Adrenal gland (tissue), 12 donors: ENCODE results near the gene BMP8B. TPM values are rescaled to one million over a fixed set of nuclear protein-coding genes. Genes with fewer than 3 reads are reported as not detected.

Experiments
- DNase-seq, 7 donors: peaks; one replicate each; pipeline ENCODE4 v3.0.0-alpha.2; 2019 to 2020
- H3K27ac ChIP-seq, 5 donors: fragments of 200-600 bp; sonication (generic) in 4 of 5; 1 replicate in 3 of 5; 2 replicates in 2 of 5; pipeline versions ENCODE4 v1.5.1 to v1.8.0; 2016 to 2020; ENCODE audit warnings: mild to moderate bottlenecking in 1 of 5
- H3K27me3 ChIP-seq: fragments of 200-600 bp; 2 replicates; pipeline ENCODE4 v1.8.0; 2021
- H3K36me3 ChIP-seq, 2 donors: fragments of 200-600 bp; replicated peaks in 1 of 2; 1 replicate in 1 of 2; 2 replicates in 1 of 2; pipeline versions ENCODE4 v1.5.1 to v1.8.0; 2018 to 2022
- H3K4me1 ChIP-seq, 2 donors: fragments of 200-600 bp; replicated peaks in 1 of 2; 1 replicate in 1 of 2; 2 replicates in 1 of 2; pipeline versions ENCODE4 v1.5.1 to v1.8.0; 2018 to 2021
- H3K4me3 ChIP-seq, 4 donors: fragments of 200-600 bp; sonication (generic) in 3 of 4; one replicate each; pipeline ENCODE4 v1.5.1; 2016 to 2018
- H3K9me3 ChIP-seq, 3 donors: fragments of 200-600 bp; sonication (generic) in 1 of 3; replicated peaks in 1 of 3; 1 replicate in 2 of 3; 2 replicates in 1 of 3; pipeline versions ENCODE4 v1.5.1 to v1.8.0; 2016 to 2021
- CTCF ChIP-seq, 6 experiments: fragments of 450-650 bp in 4 of 6; fragments of 200-600 bp in 2 of 6; sonication (generic) in 1 of 6; IDR thresholded peaks; 1 replicate in 5 of 6; 2 replicates in 1 of 6; pipeline versions ENCODE4 v1.5.1 to v1.8.0; 2016 to 2021; ENCODE audit warnings: antibody characterized with exemption in 6 of 6, mild to moderate bottlenecking in 2 of 6, moderate library complexity in 1 of 6
- POLR2A ChIP-seq, 2 donors: fragments of 450-650 bp; IDR thresholded peaks; one replicate each; pipeline ENCODE4 v1.6.1; 2017; ENCODE audit warnings: antibody characterized with exemption in 2 of 2, mild to moderate bottlenecking in 2 of 2, moderate library complexity in 1 of 2
- WGBS, 4 donors: extraction: QIAGEN DNeasy Blood & Tissue Kit in 2 of 4; methylation state at CpG; one replicate each; pipeline versions ENCODE4 v1.1.5 to v1.1.7; 2013 to 2017; 5-methylcytosine and 5-hydroxymethylcytosine counted together
- intact Hi-C, 2 donors: fragments of 100-400 bp; cut with DNase I; formaldehyde crosslinking; loops; one replicate each; pipeline versions ENCODE4 v1.14.1 to v1.15.0; 2022 to 2023
- polyA plus RNA-seq, 3 donors: library from polyadenylated mRNA; stranded (reverse); fragments of 200-250 nt in 2 of 3; fragments of 350-450 nt in 1 of 3; fragmentation: Illumina TruSeq in 1 of 3; extraction: RNeasy Lipid Tissue Mini Kit (QIAGEN cat#74804) in 1 of 3; gene quantifications; one replicate each; pipeline ENCODE4 v1.2.3, GENCODE V29; 2013 to 2014
- total RNA-seq, 9 donors: library from RNA; depleted of rRNA in 4 of 9; stranded (reverse); fragments of >200 nt in 4 of 9; fragments of 120-200 nt in 1 of 9; fragmentation: NEBNext Ultra II Directional in 1 of 9; extraction: Animal tissue kit (Norgen Biotek cat#: 25700) in 1 of 9; gene quantifications; one replicate each; pipeline versions ENCODE4 v1.1.0 to v1.2.4, GENCODE V29; 2013 to 2023
- donor health status: healthy with polysubstance abuse.
- donor health status: Bipolar disorder and iron deficiency.
- donor health status: DM: yes; HTN: yes; CAD: no.
- donor health status: DM: no; HTN: no; CAD: no.
- donor health status: DM: no; HTN: no; CAD: no.
- donor health status: DM: yes; HTN: yes; CAD: no.

The BMP8B gene
- total and polyA plus RNA-seq, 12 donors: 0.09 to 5.9 (median 1.0) TPM; not detected in 1

- DNase-seq: peak in 1 of 7 donors; percentile 41
- peaks cover 0 to 6% of the 10 kb centered on the region in 2 donors for H3K36me3 ChIP-seq
- H3K27me3 ChIP-seq: no peaks in the 10 kb centered on the region
- intact Hi-C loops: no loop called here
- 74 to 83% (median 79%) methylated on average over 10 to 16 of the region's 16 CpGs for WGBS, 4 donors
- H3K9me3 ChIP-seq: no peaks in the 10 kb centered on the region
- no peak overlapping the region for H3K4me3 ChIP-seq
- H3K4me1 ChIP-seq: no peaks in the 10 kb centered on the region
- TF ChIP-seq CTCF (IDR thresholded peaks at IDR 0.05): no peak
- H3K27ac ChIP-seq: no peak overlapping the region
Observed at GRCh38 chr1:39761557-39762260, 27.0 kb downstream of the BMP8B start.

GRCh38 chr1:39761016-39761415 is 27.6 kb downstream of the BMP8B start:
- WGBS, 4 donors: 82 to 92% (median 87%) methylated on average over 8 to 9 of the region's 9 CpGs
- Histone ChIP-seq H3K27me3 (no peaks in the 10 kb centered on the region), H3K9me3 (no peaks in the 10 kb centered on the region), H3K36me3 (peaks cover 0 to 13% of the 10 kb centered on the region in 2 donors), H3K4me1 (no peaks in the 10 kb centered on the region), H3K4me3 (no peak overlapping the region), H3K27ac (no peak overlapping the region)
- intact Hi-C loops: no loop called here
- no peak for TF ChIP-seq POLR2A (IDR thresholded peaks at IDR 0.05)
- TF ChIP-seq CTCF (IDR thresholded peaks at IDR 0.05): no peak
- DNase-seq: peak in 1 of 7 donors; percentile 48

GRCh38 chr1:39760074-39761008 is 28.3 kb downstream of the BMP8B start:
- no peak for TF ChIP-seq POLR2A (IDR thresholded peaks at IDR 0.05)
- TF ChIP-seq CTCF (IDR thresholded peaks at IDR 0.05): no peak
- intact Hi-C loops: no loop called here
- WGBS, 4 donors: 94 to 97% (median 95%) methylated on average over 8 to 16 of the region's 16 CpGs
- H3K4me3 ChIP-seq: no peak overlapping the region
- peaks cover 0 to 20% of the 10 kb centered on the region in 2 donors for H3K36me3 ChIP-seq
- H3K9me3 ChIP-seq: no peaks in the 10 kb centered on the region
- H3K27me3 ChIP-seq: no peaks in the 10 kb centered on the region
- no peak overlapping the region for H3K27ac ChIP-seq
- H3K4me1 ChIP-seq: no peaks in the 10 kb centered on the region
- DNase-seq: no peak

GRCh38 chr1:39759436-39759726 is 29.3 kb downstream of the BMP8B start:
- Histone ChIP-seq H3K4me3 (no peak overlapping the region), H3K36me3 (peaks cover 0 to 29% of the 10 kb centered on the region in 2 donors), H3K27ac (no peak overlapping the region), H3K4me1 (no peaks in the 10 kb centered on the region), H3K27me3 (no peaks in the 10 kb centered on the region), H3K9me3 (no peaks in the 10 kb centered on the region)
- no peak for DNase-seq
- TF ChIP-seq CTCF (IDR thresholded peaks at IDR 0.05) (no peak), POLR2A (IDR thresholded peaks at IDR 0.05) (no peak)
- intact Hi-C loops: no loop called here
